ENCODE data around the gene FOLR3.
A peak's percentile ranks its signal among the peaks of the same experiment; 100 is the strongest.
"Not testable (repeated sequence)": the region's sequence is repeated elsewhere in the genome, so short reads cannot be mapped to it uniquely, and the experiment has no call there.

- TF ChIP-seq POLR2A (IDR thresholded peaks at IDR 0.05), result not testable (repeated sequence)
- peak in 1 of 6 experiments; percentile 8 for TF ChIP-seq CTCF (IDR thresholded peaks at IDR 0.05)
Measured at GRCh38 chr11:72181553-72181958, 46.0 kb downstream of the FOLR3 start.

All from thyroid gland (tissue), 4 donors.